ENCODE results near the gene AFTPH. TPM values are rescaled to one million over a fixed set of nuclear protein-coding genes. Genes with fewer than 3 reads are reported as not detected.

AFTPH gene
- total RNA-seq, 4 donors from 2014 or later: 23.0 to 35.5 (median 27.7) TPM

DNA sequence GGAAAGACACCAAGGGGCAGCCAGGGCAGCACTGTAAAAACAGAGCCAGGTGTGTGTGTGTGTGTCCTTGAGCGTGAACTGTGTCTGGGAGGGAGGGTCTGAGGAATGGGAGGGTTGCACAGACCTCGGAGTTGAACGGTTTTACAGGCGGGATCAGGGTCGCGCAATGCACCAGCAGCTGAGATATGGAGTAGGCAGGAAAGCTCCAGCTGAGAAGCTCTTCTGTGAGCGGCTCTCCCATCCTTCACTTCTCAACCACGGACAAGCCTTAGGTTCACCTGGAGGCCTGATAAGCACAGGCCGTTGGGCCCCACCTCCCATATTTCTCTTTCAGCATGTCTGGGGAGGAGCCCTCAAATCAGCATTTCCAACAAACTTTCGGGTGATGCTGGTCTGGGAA, 117.5 kb downstream of the AFTPH start:
- DNase-seq (ENCODE audit: low spot score) (no peak), ATAC-seq (ENCODE audit: low FRiP score) (no peak)
- TF ChIP-seq, protein P1, sequence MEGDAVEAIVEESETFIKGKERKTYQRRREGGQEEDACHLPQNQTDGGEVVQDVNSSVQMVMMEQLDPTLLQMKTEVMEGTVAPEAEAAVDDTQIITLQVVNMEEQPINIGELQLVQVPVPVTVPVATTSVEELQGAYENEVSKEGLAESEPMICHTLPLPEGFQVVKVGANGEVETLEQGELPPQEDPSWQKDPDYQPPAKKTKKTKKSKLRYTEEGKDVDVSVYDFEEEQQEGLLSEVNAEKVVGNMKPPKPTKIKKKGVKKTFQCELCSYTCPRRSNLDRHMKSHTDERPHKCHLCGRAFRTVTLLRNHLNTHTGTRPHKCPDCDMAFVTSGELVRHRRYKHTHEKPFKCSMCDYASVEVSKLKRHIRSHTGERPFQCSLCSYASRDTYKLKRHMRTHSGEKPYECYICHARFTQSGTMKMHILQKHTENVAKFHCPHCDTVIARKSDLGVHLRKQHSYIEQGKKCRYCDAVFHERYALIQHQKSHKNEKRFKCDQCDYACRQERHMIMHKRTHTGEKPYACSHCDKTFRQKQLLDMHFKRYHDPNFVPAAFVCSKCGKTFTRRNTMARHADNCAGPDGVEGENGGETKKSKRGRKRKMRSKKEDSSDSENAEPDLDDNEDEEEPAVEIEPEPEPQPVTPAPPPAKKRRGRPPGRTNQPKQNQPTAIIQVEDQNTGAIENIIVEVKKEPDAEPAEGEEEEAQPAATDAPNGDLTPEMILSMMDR (IDR thresholded peaks at IDR 0.05): no peak

Small RNA genes lying within 50 kb of the gene (small RNA-seq; reads per million reads assigned to genes)
- gene RNU6-100P: not detected

Other genes starting within 250 kb of the AFTPH start
- gene LGALSL, start 70.2 kb upstream of the AFTPH start, total RNA-seq: 10 to 100 TPM in 2 of 4 donors, 1 to 10 TPM in 2; 7.8 to 15.9 (median 9.3) TPM
- 10 to 100 TPM; 13.1 to 42.2 (median 16.6) TPM for gene SERTAD2, start 129.6 kb downstream of the AFTPH start, total RNA-seq

Measured in omental fat pad (tissue), 4 donors.